Measurements from ENCODE around the gene TAGLN.

TAGLN gene

GRCh38 chr11:117229411-117229810 lies 30.2 kb downstream of the TAGLN start:
- peaks cover 18 to 53% (median 34%) of the 10 kb centered on the region in 3 donors for H3K36me3 ChIP-seq
- no peak for TF ChIP-seq CTCF (IDR thresholded peaks at IDR 0.05)

GRCh38 chr11:117229931-117230285 lies 30.7 kb downstream of the TAGLN start:
- intact Hi-C loops (cut with DNase I; ENCODE audit: low total_unique reads), result loop anchor here (5.0 to 10.0 kb wide), 5 partner anchors 38 to 445 kb away; partner anchors contain the start of genes BACE1 and ZPR1
- DNase-seq, result no peak
- H3K4me3 ChIP-seq, result no peak overlapping the region
- no peaks in the 10 kb centered on the region for H3K27me3 ChIP-seq
- H3K36me3 ChIP-seq, result peaks cover 18 to 48% (median 34%) of the 10 kb centered on the region in 3 donors
- no peak overlapping the region for H3K27ac ChIP-seq
- TF ChIP-seq CTCF (IDR thresholded peaks at IDR 0.05), result no peak
- H3K4me1 ChIP-seq, result peaks cover 0 to 45% (median 34%) of the 10 kb centered on the region in 4 donors
- H3K9me3 ChIP-seq, result no peaks in the 10 kb centered on the region

More at GRCh38 chr11:117229411-117229810, 30.2 kb downstream of the TAGLN start:
- Histone ChIP-seq H3K4me3 (no peak overlapping the region), H3K4me1 (peaks cover 0 to 50% (median 34%) of the 10 kb centered on the region in 4 donors), H3K27ac (no peak overlapping the region), H3K9me3 (no peaks in the 10 kb centered on the region), H3K27me3 (no peaks in the 10 kb centered on the region)
- intact Hi-C loops (cut with DNase I; ENCODE audit: low total_unique reads), result loop anchor here (5.0 kb wide), 1 partner anchor 47 kb away; no protein-coding TSS in a partner anchor
- DNase-seq, result no peak

- H3K4me3 ChIP-seq, result peak overlapping the region; percentile 66 to 83
Observed at GRCh38 chr11:117230286-117230961, 31.3 kb downstream of the TAGLN start.

DNA sequence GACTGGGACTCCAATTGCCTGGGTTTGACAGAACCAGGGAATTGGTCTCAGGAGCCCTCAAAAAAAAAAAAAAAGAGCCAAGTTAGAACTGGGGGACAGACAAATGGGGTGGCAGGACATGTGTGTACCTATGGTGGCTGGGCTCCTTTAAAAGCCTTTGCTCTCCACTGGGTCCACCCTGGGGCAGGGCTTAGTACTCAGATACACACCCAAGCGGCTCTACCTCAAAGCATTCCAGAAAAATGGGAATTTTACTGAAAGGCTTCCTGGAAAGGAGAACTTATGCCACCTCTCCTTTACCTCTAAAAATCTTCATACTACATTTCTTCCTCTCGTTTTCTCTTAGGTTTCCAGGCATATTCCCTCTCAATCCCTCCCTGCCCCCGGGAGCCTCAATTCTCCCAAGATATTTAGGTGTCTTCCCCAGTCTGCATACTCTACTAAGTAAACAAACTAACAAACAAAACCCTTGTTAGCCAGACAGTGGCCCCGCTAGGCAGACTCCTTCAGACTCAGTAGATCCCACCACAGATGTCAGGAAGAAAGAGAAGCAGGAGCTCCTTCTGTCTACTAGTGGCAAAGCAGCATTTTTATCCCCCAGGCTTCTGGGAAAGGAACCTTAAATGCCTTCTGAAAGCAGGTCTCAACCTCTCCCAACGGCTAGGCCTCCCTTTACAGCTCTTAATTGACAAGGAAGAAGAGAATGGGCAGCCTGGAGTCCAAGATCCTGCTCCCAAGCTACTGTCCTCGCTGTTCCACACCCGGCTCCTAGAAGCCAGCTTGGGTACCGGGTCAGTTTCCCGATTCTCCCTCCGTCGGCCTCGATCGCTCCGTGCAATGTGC lies 32.0 kb downstream of the TAGLN start:
- no peaks in the 10 kb centered on the region for H3K9me3 ChIP-seq
- peaks cover 18 to 39% (median 34%) of the 10 kb centered on the region in 3 donors for H3K36me3 ChIP-seq
- intact Hi-C loops (cut with DNase I; ENCODE audit: low total_unique reads), result loop anchor here (5.0 to 10.0 kb wide), 4 partner anchors 39 to 446 kb away; partner anchors contain the start of genes BACE1 and ZPR1

More at GRCh38 chr11:117230286-117230961, 31.3 kb downstream of the TAGLN start:
- Histone ChIP-seq H3K36me3 (peaks cover 18 to 45% (median 34%) of the 10 kb centered on the region in 3 donors), H3K27ac (peak overlapping the region in 1 of 2 donors; percentile 94), H3K9me3 (no peaks in the 10 kb centered on the region), H3K27me3 (no peaks in the 10 kb centered on the region), H3K4me1 (peaks cover 0 to 40% (median 34%) of the 10 kb centered on the region in 4 donors)
- TF ChIP-seq CTCF (IDR thresholded peaks at IDR 0.05), result no peak
- no peak for DNase-seq
- intact Hi-C loops (cut with DNase I; ENCODE audit: low total_unique reads), result loop anchor here (5.0 to 10.0 kb wide), 4 partner anchors 38 to 446 kb away; partner anchors contain the start of genes BACE1 and ZPR1

More for the DNA sequence above, 32.0 kb downstream of the TAGLN start:
- no peak for DNase-seq
- Histone ChIP-seq H3K4me1 (peaks cover 0 to 35% (median 27%) of the 10 kb centered on the region in 4 donors), H3K4me3 (peak overlapping the region; percentile 66 to 83), H3K27me3 (no peaks in the 10 kb centered on the region), H3K27ac (peak overlapping the region; percentile 86 to 94)
- no peak for TF ChIP-seq CTCF (IDR thresholded peaks at IDR 0.05)

All from tibial artery (tissue), 4 donors.